GM12878 (cell line): ENCODE data around the gene FAM221B. TPM values are rescaled to one million over a fixed set of nuclear protein-coding genes. Genes with fewer than 3 reads are reported as not detected.
A peak's percentile ranks its signal among the peaks of the same experiment; 100 is the strongest.

ENCODE experiments used
- BACH1 ChIP-seq: fragments of 450-650 bp; IDR thresholded peaks from 2 replicates; pipeline ENCODE4 v1.6.1; 2017; ENCODE audit warnings: mild to moderate bottlenecking, borderline replicate concordance
- CHD1 ChIP-seq: IDR thresholded peaks from 2 replicates; pipeline ENCODE4 v1.6.1; 2012; ENCODE audit warnings: low read depth, low read length, improper control_type of control experiment
- EP300 ChIP-seq, 2 experiments: fragments of 150-350 bp in 1 of 2; IDR thresholded peaks; 2 replicates each; pipeline ENCODE4 v1.6.1; 2011 to 2012; ENCODE audit warnings: low read depth in 2 of 2, low read length in 2 of 2, borderline replicate concordance in 1 of 2, improper control_type of control experiment in 1 of 2, inconsistent platforms in 1 of 2; ENCODE audit not compliant: control insufficient read depth in 1 of 2
- FOS ChIP-seq: IDR thresholded peaks from 3 replicates; pipeline ENCODE4 v1.6.1; 2011; ENCODE audit warnings: borderline replicate concordance; ENCODE audit not compliant: insufficient read length; ENCODE audit errors: extremely low read depth
- NFYB ChIP-seq: IDR thresholded peaks from 2 replicates; pipeline ENCODE4 v1.6.1; 2011; ENCODE audit warnings: low read depth, mild to moderate bottlenecking, low read length, improper control_type of control experiment, moderate library complexity; ENCODE audit not compliant: insufficient read depth
- PAX5 ChIP-seq: IDR thresholded peaks from 2 replicates; pipeline ENCODE4 v1.6.1; 2011; ENCODE audit warnings: low read depth, low read length, borderline replicate concordance
- RAD51 ChIP-seq: fragments of 450-650 bp; IDR thresholded peaks from 2 replicates; pipeline ENCODE4 v1.6.1; 2016; ENCODE audit warnings: moderate library complexity, mild to moderate bottlenecking, inconsistent platforms
- RELA ChIP-seq: fragments of 450-650 bp; IDR thresholded peaks from 2 replicates; pipeline ENCODE4 v1.8.0; 2014; ENCODE audit warnings: borderline replicate concordance; ENCODE audit not compliant: partially characterized antibody
- RUNX3 ChIP-seq: IDR thresholded peaks from 2 replicates; pipeline ENCODE4 v1.6.1; 2012; ENCODE audit warnings: low read length, inconsistent platforms
- SMAD5 ChIP-seq: IDR thresholded peaks from 2 replicates; pipeline ENCODE4 v1.6.1; 2016; ENCODE audit warnings: antibody characterized with exemption, low read depth
- SP1 ChIP-seq: IDR thresholded peaks from one replicate; pipeline ENCODE4 v1.6.1; 2011; ENCODE audit warnings: low read depth, low read length
- USF1 ChIP-seq: IDR thresholded peaks from 2 replicates; pipeline ENCODE4 v1.6.1; 2011; ENCODE audit warnings: borderline replicate concordance, low read depth, mild to moderate bottlenecking, moderate library complexity, mixed read lengths, low read length; ENCODE audit not compliant: insufficient read depth; ENCODE audit errors: extremely low read length
- WRNIP1 ChIP-seq: IDR thresholded peaks from 2 replicates; pipeline ENCODE4 v1.6.1; 2011; ENCODE audit warnings: low read depth, low read length, improper control_type of control experiment, borderline replicate concordance
- YY1 ChIP-seq: IDR thresholded peaks from 2 replicates; pipeline ENCODE4 v1.6.1; 2011; ENCODE audit warnings: low read depth, mild to moderate bottlenecking, low read length
- ZBTB4 ChIP-seq: fragments of 450-650 bp; formaldehyde crosslinking; IDR thresholded peaks from 2 replicates; pipeline ENCODE4 v1.4.0; 2022; ENCODE audit warnings: mild to moderate bottlenecking, moderate library complexity
- polyA plus RNA-seq, 11 experiments: library from polyadenylated mRNA; depleted of rRNA in 4 of 11; unstranded in 6 of 11; stranded (reverse) in 5 of 11; fragments of >200 nt; fragmentation: Nextera tagmentation in 4 of 11; fragmentation: Illumina TruSeq in 1 of 11; extraction: Ambion mirVana in 4 of 11; extraction: Trizol in 1 of 11; gene quantifications; 1 replicate in 1 of 11; 2 replicates in 10 of 11; pipeline versions ENCODE4 v1.2.1 to v1.2.3, GENCODE V29; 2011 to 2016; ENCODE audit warnings: inconsistent platforms in 2 of 11, missing spikeins in 2 of 11, low read depth in 1 of 11
- total RNA-seq, 4 experiments: library from RNA; depleted of rRNA in 3 of 4; stranded (reverse); fragments of >200 nt in 3 of 4; fragmentation: Illumina TruSeq in 1 of 4; extraction: Trizol in 1 of 4; gene quantifications; 2 replicates each; pipeline versions ENCODE4 v1.2.1 to v1.2.3, GENCODE V29; 2013 to 2021
- TF ChIP-seq, protein P1 (sequence below): fragments of 150-350 bp; IDR thresholded peaks from 2 replicates; pipeline ENCODE4 v1.6.1; 2016; ENCODE audit warnings: low read depth, low read length
- TF ChIP-seq, protein P2 (sequence below): IDR thresholded peaks from 2 replicates; pipeline ENCODE4 v1.6.1; 2011; ENCODE audit warnings: low read depth, mild to moderate bottlenecking, low read length, moderate library complexity, borderline replicate concordance; ENCODE audit errors: extremely low read depth
- TF ChIP-seq, protein P3 (sequence below): fragments of 450-650 bp; conservative IDR thresholded peaks from 2 replicates; pipeline ENCODE4 v1.6.1; 2017; ENCODE audit warnings: mild to moderate bottlenecking, moderate library complexity
- TF ChIP-seq, protein P4 (sequence below): fragments of 450-650 bp; IDR thresholded peaks from 2 replicates; pipeline ENCODE4 v1.6.1; 2016; ENCODE audit warnings: mild to moderate bottlenecking

The FAM221B gene
- total and polyA plus RNA-seq, 10 of the 15 experiments (the other 5 are each of a cell fraction or from before 2014, with no cell fraction given) = 0.02 to 0.12 (median 0.04) TPM; not detected in 5

- TF ChIP-seq, protein P1, sequence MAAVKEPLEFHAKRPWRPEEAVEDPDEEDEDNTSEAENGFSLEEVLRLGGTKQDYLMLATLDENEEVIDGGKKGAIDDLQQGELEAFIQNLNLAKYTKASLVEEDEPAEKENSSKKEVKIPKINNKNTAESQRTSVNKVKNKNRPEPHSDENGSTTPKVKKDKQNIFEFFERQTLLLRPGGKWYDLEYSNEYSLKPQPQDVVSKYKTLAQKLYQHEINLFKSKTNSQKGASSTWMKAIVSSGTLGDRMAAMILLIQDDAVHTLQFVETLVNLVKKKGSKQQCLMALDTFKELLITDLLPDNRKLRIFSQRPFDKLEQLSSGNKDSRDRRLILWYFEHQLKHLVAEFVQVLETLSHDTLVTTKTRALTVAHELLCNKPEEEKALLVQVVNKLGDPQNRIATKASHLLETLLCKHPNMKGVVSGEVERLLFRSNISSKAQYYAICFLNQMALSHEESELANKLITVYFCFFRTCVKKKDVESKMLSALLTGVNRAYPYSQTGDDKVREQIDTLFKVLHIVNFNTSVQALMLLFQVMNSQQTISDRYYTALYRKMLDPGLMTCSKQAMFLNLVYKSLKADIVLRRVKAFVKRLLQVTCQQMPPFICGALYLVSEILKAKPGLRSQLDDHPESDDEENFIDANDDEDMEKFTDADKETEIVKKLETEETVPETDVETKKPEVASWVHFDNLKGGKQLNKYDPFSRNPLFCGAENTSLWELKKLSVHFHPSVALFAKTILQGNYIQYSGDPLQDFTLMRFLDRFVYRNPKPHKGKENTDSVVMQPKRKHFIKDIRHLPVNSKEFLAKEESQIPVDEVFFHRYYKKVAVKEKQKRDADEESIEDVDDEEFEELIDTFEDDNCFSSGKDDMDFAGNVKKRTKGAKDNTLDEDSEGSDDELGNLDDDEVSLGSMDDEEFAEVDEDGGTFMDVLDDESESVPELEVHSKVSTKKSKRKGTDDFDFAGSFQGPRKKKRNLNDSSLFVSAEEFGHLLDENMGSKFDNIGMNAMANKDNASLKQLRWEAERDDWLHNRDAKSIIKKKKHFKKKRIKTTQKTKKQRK = no peak
- no peak for TF ChIP-seq RAD51
- no peak for TF ChIP-seq WRNIP1
- TF ChIP-seq FOS = no peak
- TF ChIP-seq, protein P2, sequence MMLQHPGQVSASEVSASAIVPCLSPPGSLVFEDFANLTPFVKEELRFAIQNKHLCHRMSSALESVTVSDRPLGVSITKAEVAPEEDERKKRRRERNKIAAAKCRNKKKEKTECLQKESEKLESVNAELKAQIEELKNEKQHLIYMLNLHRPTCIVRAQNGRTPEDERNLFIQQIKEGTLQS = no peak
- TF ChIP-seq, protein P3, sequence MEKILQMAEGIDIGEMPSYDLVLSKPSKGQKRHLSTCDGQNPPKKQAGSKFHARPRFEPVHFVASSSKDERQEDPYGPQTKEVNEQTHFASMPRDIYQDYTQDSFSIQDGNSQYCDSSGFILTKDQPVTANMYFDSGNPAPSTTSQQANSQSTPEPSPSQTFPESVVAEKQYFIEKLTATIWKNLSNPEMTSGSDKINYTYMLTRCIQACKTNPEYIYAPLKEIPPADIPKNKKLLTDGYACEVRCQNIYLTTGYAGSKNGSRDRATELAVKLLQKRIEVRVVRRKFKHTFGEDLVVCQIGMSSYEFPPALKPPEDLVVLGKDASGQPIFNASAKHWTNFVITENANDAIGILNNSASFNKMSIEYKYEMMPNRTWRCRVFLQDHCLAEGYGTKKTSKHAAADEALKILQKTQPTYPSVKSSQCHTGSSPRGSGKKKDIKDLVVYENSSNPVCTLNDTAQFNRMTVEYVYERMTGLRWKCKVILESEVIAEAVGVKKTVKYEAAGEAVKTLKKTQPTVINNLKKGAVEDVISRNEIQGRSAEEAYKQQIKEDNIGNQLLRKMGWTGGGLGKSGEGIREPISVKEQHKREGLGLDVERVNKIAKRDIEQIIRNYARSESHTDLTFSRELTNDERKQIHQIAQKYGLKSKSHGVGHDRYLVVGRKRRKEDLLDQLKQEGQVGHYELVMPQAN = no peak
- TF ChIP-seq BACH1 = no peak
- peak; percentile 46 for TF ChIP-seq SP1
- no peak for TF ChIP-seq EP300 (IDR thresholded peaks at IDR 0.05; ENCODE audit: borderline replicate concordance in 1 of 2, control insufficient read depth in 1 of 2, low read depth in 2 of 2, low read length in 2 of 2)
- no peak; the same call in 1 of the 2 replicates for TF ChIP-seq RUNX3
- TF ChIP-seq YY1 = no peak
- no peak for TF ChIP-seq SMAD5
- no peak for TF ChIP-seq CHD1
- TF ChIP-seq RELA = peak; percentile 15
- TF ChIP-seq USF1 = no peak
- no peak for TF ChIP-seq ZBTB4 (CRISPR knock-in tag)
- no peak for TF ChIP-seq NFYB
- TF ChIP-seq PAX5 = 0 out of 2 replicates have a peak, but pooled peaks have one; percentile 17
- TF ChIP-seq, protein P4, sequence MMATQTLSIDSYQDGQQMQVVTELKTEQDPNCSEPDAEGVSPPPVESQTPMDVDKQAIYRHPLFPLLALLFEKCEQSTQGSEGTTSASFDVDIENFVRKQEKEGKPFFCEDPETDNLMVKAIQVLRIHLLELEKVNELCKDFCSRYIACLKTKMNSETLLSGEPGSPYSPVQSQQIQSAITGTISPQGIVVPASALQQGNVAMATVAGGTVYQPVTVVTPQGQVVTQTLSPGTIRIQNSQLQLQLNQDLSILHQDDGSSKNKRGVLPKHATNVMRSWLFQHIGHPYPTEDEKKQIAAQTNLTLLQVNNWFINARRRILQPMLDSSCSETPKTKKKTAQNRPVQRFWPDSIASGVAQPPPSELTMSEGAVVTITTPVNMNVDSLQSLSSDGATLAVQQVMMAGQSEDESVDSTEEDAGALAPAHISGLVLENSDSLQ = peak; percentile 15; the same call in 1 of the 2 replicates
Measured at GRCh38 chr9:35842795-35843194, 14.3 kb upstream of the FAM221B start (continued).
